Upper lobe of left lung (tissue), 4 donors: Measurements from ENCODE around the gene TMEM154.

Experiments used
- EP300 ChIP-seq, 4 donors: sonication (generic); formaldehyde crosslinking; IDR thresholded peaks; one replicate each; pipeline ENCODE4 v1.5.1; 2017; ENCODE audit warnings: antibody characterized with exemption in 4 of 4, control low read depth in 2 of 4
- POLR2A ChIP-seq, 4 donors: fragments of 450-650 bp; IDR thresholded peaks; one replicate each; pipeline ENCODE4 v1.5.1; 2016 to 2017; ENCODE audit warnings: antibody characterized with exemption in 4 of 4, mild to moderate bottlenecking in 2 of 4
- POLR2AphosphoS5 ChIP-seq, 2 donors: sonication (generic); formaldehyde crosslinking; IDR thresholded peaks; one replicate each; pipeline ENCODE4 v1.5.1; 2017; ENCODE audit warnings: antibody characterized with exemption in 2 of 2
- TF ChIP-seq, protein P1 (sequence below), 6 experiments: fragments of 450-650 bp in 4 of 6; fragments of 200-600 bp in 2 of 6; sonication (generic) in 2 of 6; IDR thresholded peaks; one replicate each; pipeline ENCODE4 v1.5.1; 2016 to 2019; ENCODE audit warnings: antibody characterized with exemption in 6 of 6

DNA sequence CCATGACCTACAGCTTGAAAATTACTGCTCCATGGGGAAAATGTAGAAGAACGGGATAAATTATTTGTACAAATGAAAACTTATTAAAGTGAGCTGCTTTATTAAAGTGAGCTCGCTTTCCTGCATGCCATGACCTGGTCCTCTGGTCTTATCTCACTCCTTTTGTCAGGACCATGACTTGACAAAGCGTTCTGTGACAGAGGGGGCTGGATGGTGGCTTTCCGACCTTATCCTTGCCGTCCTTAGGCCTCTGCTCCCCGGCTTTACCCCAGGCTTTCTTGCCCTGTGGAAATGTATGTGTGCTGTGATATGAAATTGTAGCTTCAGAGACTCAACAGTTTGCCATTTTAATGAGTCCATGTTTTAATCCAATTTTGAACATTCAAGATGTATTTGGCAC lies 99.9 kb downstream of the TMEM154 start:
- TF ChIP-seq, protein P1, sequence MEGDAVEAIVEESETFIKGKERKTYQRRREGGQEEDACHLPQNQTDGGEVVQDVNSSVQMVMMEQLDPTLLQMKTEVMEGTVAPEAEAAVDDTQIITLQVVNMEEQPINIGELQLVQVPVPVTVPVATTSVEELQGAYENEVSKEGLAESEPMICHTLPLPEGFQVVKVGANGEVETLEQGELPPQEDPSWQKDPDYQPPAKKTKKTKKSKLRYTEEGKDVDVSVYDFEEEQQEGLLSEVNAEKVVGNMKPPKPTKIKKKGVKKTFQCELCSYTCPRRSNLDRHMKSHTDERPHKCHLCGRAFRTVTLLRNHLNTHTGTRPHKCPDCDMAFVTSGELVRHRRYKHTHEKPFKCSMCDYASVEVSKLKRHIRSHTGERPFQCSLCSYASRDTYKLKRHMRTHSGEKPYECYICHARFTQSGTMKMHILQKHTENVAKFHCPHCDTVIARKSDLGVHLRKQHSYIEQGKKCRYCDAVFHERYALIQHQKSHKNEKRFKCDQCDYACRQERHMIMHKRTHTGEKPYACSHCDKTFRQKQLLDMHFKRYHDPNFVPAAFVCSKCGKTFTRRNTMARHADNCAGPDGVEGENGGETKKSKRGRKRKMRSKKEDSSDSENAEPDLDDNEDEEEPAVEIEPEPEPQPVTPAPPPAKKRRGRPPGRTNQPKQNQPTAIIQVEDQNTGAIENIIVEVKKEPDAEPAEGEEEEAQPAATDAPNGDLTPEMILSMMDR (IDR thresholded peaks at IDR 0.05), result no peak
- TF ChIP-seq POLR2A (IDR thresholded peaks at IDR 0.05), result no peak
- TF ChIP-seq POLR2AphosphoS5 (IDR thresholded peaks at IDR 0.05), result no peak
- TF ChIP-seq EP300 (IDR thresholded peaks at IDR 0.05), result no peak
